Kidney (tissue), 14 donors: ENCODE measurements around the gene ZC3HAV1. TPM values are rescaled to one million over a fixed set of nuclear protein-coding genes. Genes with fewer than 3 reads are reported as not detected.

ENCODE experiments used
- DNase-seq, 5 donors: peaks; one replicate each; pipeline ENCODE4 v3.0.0-alpha.2; 2013 to 2020
- FAIRE-seq: peaks from 2 replicates; lab custom pipeline; 2012; peaks lifted over from hg19 to GRCh38; lab: Jason Lieb, UNC
- H3K27ac ChIP-seq, 2 donors: one replicate each; pipeline ENCODE4 v1.7.0; 2013; ENCODE audit warnings: low read depth in 2 of 2, low read length in 2 of 2, inconsistent platforms in 1 of 2
- H3K27me3 ChIP-seq: one replicate; pipeline ENCODE4 v1.7.1; 2013; ENCODE audit warnings: low read length, inconsistent platforms; ENCODE audit not compliant: control insufficient read depth, insufficient read depth
- H3K36me3 ChIP-seq, 3 donors: one replicate each; pipeline versions ENCODE4 v1.7.0 to v1.7.1; 2013; ENCODE audit warnings: low read length in 3 of 3, control low read depth in 1 of 3, inconsistent platforms in 1 of 3; ENCODE audit not compliant: insufficient read depth in 3 of 3, control insufficient read depth in 2 of 3
- H3K4me1 ChIP-seq, 3 donors: one replicate each; pipeline versions ENCODE4 v1.7.0 to v1.7.1; 2013; ENCODE audit warnings: low read length in 3 of 3, inconsistent platforms in 1 of 3, low read depth in 1 of 3; ENCODE audit not compliant: control insufficient read depth in 2 of 3, insufficient read depth in 2 of 3
- H3K4me3 ChIP-seq, 3 donors: one replicate each; pipeline versions ENCODE4 v1.7.0 to v1.8.1; 2013; ENCODE audit warnings: low read length in 3 of 3, control low read depth in 1 of 3, inconsistent platforms in 1 of 3
- H3K9ac ChIP-seq, 3 donors: one replicate each; pipeline versions ENCODE4 v1.7.0 to v1.7.1; 2013; ENCODE audit warnings: low read length in 3 of 3, control low read depth in 1 of 3, inconsistent platforms in 1 of 3
- H3K9me3 ChIP-seq, 3 donors: one replicate each; pipeline versions ENCODE4 v1.7.0 to v1.7.1; 2013; ENCODE audit warnings: low read length in 3 of 3, control low read depth in 1 of 3, inconsistent platforms in 1 of 3; ENCODE audit not compliant: control insufficient read depth in 2 of 3, insufficient read depth in 1 of 3
- intact Hi-C: fragments of 100-400 bp; cut with DNase I; formaldehyde crosslinking; loops from one replicate; pipeline ENCODE4 v1.11.1; 2022
- polyA plus RNA-seq: library from polyadenylated mRNA; stranded (reverse); fragments of 350-450 nt; fragmentation: Illumina TruSeq; extraction: RNeasy Lipid Tissue Mini Kit (QIAGEN cat#74804); gene quantifications from one replicate; pipeline ENCODE4 v1.2.3, GENCODE V29; 2014; ENCODE audit warnings: low read depth, low replicate concordance; ENCODE audit not compliant: insufficient read depth
- total RNA-seq: library from RNA; stranded (reverse); fragmentation: NEBNext Ultra II Directional; extraction: Animal tissue kit (Norgen Biotek cat#: 25700); gene quantifications from one replicate; pipeline ENCODE4 v1.2.1, GENCODE V29; 2021
- TF ChIP-seq, protein P1 (sequence below): IDR thresholded peaks from 3 replicates; pipeline ENCODE4 v1.5.1; 2012; ENCODE audit warnings: mild to moderate bottlenecking, moderate library complexity, borderline replicate concordance; ENCODE audit not compliant: insufficient read depth; ENCODE audit errors: extremely low read depth
- donor health status: control.
- donor health status: control.
- donor health status: control.
- donor health status: control.
- donor health status: control.
- donor health status: DM: yes; HTN: yes; CAD: no.
- donor health status: Normal renal cell carcinoma (clear cell type).

Gene ZC3HAV1
- total and polyA plus RNA-seq, 2 donors from 2014 or later = 11.1 to 40.2 TPM

DNA sequence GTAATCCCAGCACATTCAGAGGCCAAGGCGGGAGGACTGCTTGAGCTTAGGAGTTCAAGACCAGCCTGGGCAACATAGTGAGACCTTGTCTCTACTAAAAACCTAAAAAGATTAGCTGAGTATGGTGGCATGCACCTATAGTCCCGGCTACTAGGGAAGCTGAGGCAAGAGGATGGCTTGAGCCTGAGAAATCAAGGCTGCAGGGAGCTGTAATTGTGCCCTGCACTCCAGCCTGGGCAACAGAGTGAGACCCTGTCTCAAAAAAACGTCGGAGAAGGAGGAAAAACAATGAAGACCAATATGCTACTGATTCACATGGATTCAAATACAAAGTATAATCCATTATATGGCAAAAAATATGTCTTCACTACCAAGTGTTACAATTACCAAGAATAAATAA lies 87.2 kb downstream of the ZC3HAV1 start:
- Histone ChIP-seq H3K4me1 (no peaks in the 10 kb centered on the region), H3K27ac (no peak overlapping the region), H3K27me3 (no peaks in the 10 kb centered on the region), H3K4me3 (no peak overlapping the region), H3K36me3 (peaks cover 2 to 11% (median 8%) of the 10 kb centered on the region in 3 donors), H3K9me3 (no peaks in the 10 kb centered on the region), H3K9ac (no peak overlapping the region)
- DNase-seq = no peak
- no peak for FAIRE-seq
- TF ChIP-seq, protein P1, sequence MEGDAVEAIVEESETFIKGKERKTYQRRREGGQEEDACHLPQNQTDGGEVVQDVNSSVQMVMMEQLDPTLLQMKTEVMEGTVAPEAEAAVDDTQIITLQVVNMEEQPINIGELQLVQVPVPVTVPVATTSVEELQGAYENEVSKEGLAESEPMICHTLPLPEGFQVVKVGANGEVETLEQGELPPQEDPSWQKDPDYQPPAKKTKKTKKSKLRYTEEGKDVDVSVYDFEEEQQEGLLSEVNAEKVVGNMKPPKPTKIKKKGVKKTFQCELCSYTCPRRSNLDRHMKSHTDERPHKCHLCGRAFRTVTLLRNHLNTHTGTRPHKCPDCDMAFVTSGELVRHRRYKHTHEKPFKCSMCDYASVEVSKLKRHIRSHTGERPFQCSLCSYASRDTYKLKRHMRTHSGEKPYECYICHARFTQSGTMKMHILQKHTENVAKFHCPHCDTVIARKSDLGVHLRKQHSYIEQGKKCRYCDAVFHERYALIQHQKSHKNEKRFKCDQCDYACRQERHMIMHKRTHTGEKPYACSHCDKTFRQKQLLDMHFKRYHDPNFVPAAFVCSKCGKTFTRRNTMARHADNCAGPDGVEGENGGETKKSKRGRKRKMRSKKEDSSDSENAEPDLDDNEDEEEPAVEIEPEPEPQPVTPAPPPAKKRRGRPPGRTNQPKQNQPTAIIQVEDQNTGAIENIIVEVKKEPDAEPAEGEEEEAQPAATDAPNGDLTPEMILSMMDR = no peak
- intact Hi-C loops = no loop called here

DNA sequence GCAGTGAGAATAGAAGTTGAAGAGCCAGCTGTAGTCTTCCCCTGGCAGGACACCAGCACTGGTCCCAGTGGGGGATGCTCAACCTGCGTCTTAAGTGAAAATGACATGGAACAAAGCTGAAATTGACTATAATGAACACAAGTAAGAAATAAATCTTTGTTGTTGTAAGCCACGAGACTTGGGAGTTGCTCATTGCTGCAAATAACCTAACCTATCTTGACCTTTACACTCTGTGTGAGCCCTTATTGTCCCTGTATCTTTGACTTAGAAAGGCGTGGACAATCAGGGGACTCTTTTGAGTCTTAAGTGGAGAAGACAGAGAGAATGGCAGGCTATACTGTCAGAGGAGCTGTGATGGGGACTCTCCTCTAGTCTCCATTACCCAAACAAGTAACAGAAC lies 90.6 kb downstream of the ZC3HAV1 start:
- FAIRE-seq = no peak
- TF ChIP-seq, protein P1 = no peak
- H3K9ac ChIP-seq = no peak overlapping the region

DNA sequence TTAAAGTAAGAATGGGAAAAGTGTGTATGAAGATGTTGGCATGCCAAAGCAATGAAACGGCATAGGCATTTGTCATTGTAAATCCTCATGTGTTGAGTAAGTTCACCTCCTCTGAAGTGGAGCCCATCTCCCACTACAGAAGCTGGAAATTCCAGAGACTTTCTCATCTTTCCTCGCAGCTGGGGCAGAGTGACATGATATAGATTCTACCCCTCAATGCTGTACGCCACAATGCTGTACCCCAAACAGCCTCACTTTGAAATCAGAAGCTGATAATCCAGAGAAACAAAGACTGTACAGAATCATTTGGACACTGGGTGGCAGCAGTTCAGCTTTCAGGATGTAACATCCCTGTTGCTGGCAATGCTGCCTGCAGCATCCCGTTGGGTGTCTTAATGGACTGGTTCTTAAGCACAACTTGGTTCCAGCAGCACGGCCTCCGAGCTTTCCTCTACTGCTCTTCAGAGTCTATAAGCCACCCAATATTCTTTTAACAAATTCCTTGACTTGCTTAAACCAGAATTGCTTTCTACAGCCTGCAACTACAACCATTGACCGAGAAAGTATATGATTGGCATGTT lies 92.5 kb downstream of the ZC3HAV1 start:
- Histone ChIP-seq H3K27me3 (no peaks in the 10 kb centered on the region), H3K9me3 (no peaks in the 10 kb centered on the region), H3K36me3 (no peaks in the 10 kb centered on the region), H3K4me3 (no peak overlapping the region), H3K9ac (no peak overlapping the region), H3K4me1 (no peaks in the 10 kb centered on the region), H3K27ac (no peak overlapping the region)
- DNase-seq = peak in 4 of 5 donors; percentile 47 to 84 (median 68)
- TF ChIP-seq, protein P1 = peak; percentile 53
- intact Hi-C loops = no loop called here
- FAIRE-seq = no peak

More for the DNA sequence above, 90.6 kb downstream of the ZC3HAV1 start:
- H3K4me3 ChIP-seq = no peak overlapping the region
- no peaks in the 10 kb centered on the region for H3K9me3 ChIP-seq
- no peak for DNase-seq
- no peaks in the 10 kb centered on the region for H3K27me3 ChIP-seq
- intact Hi-C loops = no loop called here
- no peaks in the 10 kb centered on the region for H3K4me1 ChIP-seq
- peaks cover 0 to 2% (median 0%) of the 10 kb centered on the region in 3 donors for H3K36me3 ChIP-seq
- H3K27ac ChIP-seq = no peak overlapping the region

DNA sequence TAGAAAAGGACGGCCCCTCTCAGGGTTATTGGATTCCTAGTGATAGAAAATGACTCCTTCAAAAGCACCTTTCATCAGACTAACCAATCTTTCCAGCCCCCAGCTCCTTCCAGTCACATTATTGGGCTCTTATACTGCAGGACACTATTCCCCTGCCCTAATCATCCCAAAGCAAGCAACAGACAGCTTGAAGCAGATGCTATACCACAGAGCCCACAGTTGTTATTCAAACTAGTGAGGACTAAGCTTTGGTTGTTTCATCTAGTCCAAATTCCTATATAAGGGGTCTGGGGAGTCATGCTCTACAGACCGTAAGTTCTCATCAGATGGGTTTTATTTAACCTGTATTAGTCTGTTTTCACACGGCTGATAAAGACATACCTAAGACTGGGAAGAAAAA lies 98.1 kb downstream of the ZC3HAV1 start:
- Histone ChIP-seq H3K9ac (no peak overlapping the region), H3K4me3 (no peak overlapping the region), H3K27ac (no peak overlapping the region), H3K36me3 (no peaks in the 10 kb centered on the region), H3K4me1 (no peaks in the 10 kb centered on the region), H3K27me3 (no peaks in the 10 kb centered on the region), H3K9me3 (no peaks in the 10 kb centered on the region)
- FAIRE-seq = no peak
- TF ChIP-seq, protein P1 = no peak
- no peak for DNase-seq
- intact Hi-C loops = no loop called here
